ENCODE measurements around the gene ARHGAP42. TPM values are rescaled to one million over a fixed set of nuclear protein-coding genes. Genes with fewer than 3 reads are reported as not detected.

Gene ARHGAP42
- total RNA-seq, 4 donors from 2014 or later = 5.1 to 10.6 (median 8.0) TPM

- no peaks in the 10 kb centered on the region for H3K36me3 ChIP-seq
- no peak for DNase-seq (ENCODE audit: extremely low spot score)
- no peak for TF ChIP-seq EP300 (IDR thresholded peaks at IDR 0.05)
- no peak overlapping the region for H3K27ac ChIP-seq (replicated peaks in 1 of 4)
- intact Hi-C loops (cut with DNase I) = no loop called here
- H3K9me3 ChIP-seq = no peaks in the 10 kb centered on the region
- H3K4me1 ChIP-seq = peaks cover 0 to 12% (median 7%) of the 10 kb centered on the region in 4 donors
- H3K27me3 ChIP-seq = no peaks in the 10 kb centered on the region
- 42% methylated on average over 3 of the region's 3 CpGs for WGBS
- H3K4me3 ChIP-seq = no peak overlapping the region
These were observed 14.5 kb upstream of the ARHGAP42 start for GRCh38 chr11:100672498-100673033.

GRCh38 chr11:100673063-100673462 is 14.0 kb upstream of the ARHGAP42 start:
- DNase-seq (ENCODE audit: extremely low spot score) = no peak
- WGBS = 52% methylated on average over 1 of the region's 1 CpG
- Histone ChIP-seq H3K4me3 (no peak overlapping the region), H3K36me3 (no peaks in the 10 kb centered on the region), H3K27ac (replicated peaks in 1 of 4) (no peak overlapping the region), H3K9me3 (no peaks in the 10 kb centered on the region), H3K27me3 (no peaks in the 10 kb centered on the region), H3K4me1 (peaks cover 0 to 12% (median 7%) of the 10 kb centered on the region in 4 donors)
- no peak for TF ChIP-seq EP300 (IDR thresholded peaks at IDR 0.05)
- TF ChIP-seq POLR2AphosphoS5 (IDR thresholded peaks at IDR 0.05) = no peak
- no peak for TF ChIP-seq CTCF (IDR thresholded peaks at IDR 0.05)
- no peak for TF ChIP-seq POLR2A (IDR thresholded peaks at IDR 0.05; ENCODE audit: low read depth)
- intact Hi-C loops (cut with DNase I) = no loop called here

- 90% methylated on average over 7 of the region's 7 CpGs for WGBS
- H3K9me3 ChIP-seq = no peaks in the 10 kb centered on the region
- no peaks in the 10 kb centered on the region for H3K27me3 ChIP-seq
- no peak overlapping the region for H3K4me3 ChIP-seq
- peaks cover 0 to 12% (median 7%) of the 10 kb centered on the region in 4 donors for H3K4me1 ChIP-seq
- no peaks in the 10 kb centered on the region for H3K36me3 ChIP-seq
- no peak for DNase-seq (ENCODE audit: extremely low spot score)
- H3K27ac ChIP-seq (replicated peaks in 1 of 4) = no peak overlapping the region
- no peak for TF ChIP-seq CTCF (IDR thresholded peaks at IDR 0.05)
- TF ChIP-seq EP300 (IDR thresholded peaks at IDR 0.05) = no peak
- TF ChIP-seq POLR2A (IDR thresholded peaks at IDR 0.05; ENCODE audit: low read depth) = no peak
- no peak for TF ChIP-seq POLR2AphosphoS5 (IDR thresholded peaks at IDR 0.05)
- intact Hi-C loops (cut with DNase I) = no loop called here
These were observed 12.9 kb upstream of the ARHGAP42 start for GRCh38 chr11:100674212-100674611.

GRCh38 chr11:100675115-100675650 is 11.9 kb upstream of the ARHGAP42 start:
- DNase-seq (ENCODE audit: extremely low spot score) = no peak
- no peaks in the 10 kb centered on the region for H3K36me3 ChIP-seq
- H3K4me1 ChIP-seq = peaks cover 0 to 12% (median 7%) of the 10 kb centered on the region in 4 donors
- no peak overlapping the region for H3K4me3 ChIP-seq
- no peaks in the 10 kb centered on the region for H3K9me3 ChIP-seq
- 89% methylated on average over 4 of the region's 4 CpGs for WGBS
- H3K27me3 ChIP-seq = no peaks in the 10 kb centered on the region
- intact Hi-C loops (cut with DNase I) = no loop called here
- no peak overlapping the region for H3K27ac ChIP-seq (replicated peaks in 1 of 4)
- TF ChIP-seq EP300 (IDR thresholded peaks at IDR 0.05) = no peak
- TF ChIP-seq CTCF (IDR thresholded peaks at IDR 0.05) = no peak
- no peak for TF ChIP-seq POLR2AphosphoS5 (IDR thresholded peaks at IDR 0.05)
- TF ChIP-seq POLR2A (IDR thresholded peaks at IDR 0.05; ENCODE audit: low read depth) = no peak

GRCh38 chr11:100676901-100677300 is 10.2 kb upstream of the ARHGAP42 start:
- no peak for DNase-seq (ENCODE audit: extremely low spot score)
- no peak overlapping the region for H3K27ac ChIP-seq (replicated peaks in 1 of 4)
- no peaks in the 10 kb centered on the region for H3K27me3 ChIP-seq
- WGBS = 94% methylated on average over 4 of the region's 4 CpGs
- H3K36me3 ChIP-seq = no peaks in the 10 kb centered on the region
- intact Hi-C loops (cut with DNase I) = no loop called here
- TF ChIP-seq POLR2AphosphoS5 (IDR thresholded peaks at IDR 0.05) (no peak), EP300 (IDR thresholded peaks at IDR 0.05) (no peak), POLR2A (IDR thresholded peaks at IDR 0.05; ENCODE audit: low read depth) (no peak), CTCF (IDR thresholded peaks at IDR 0.05) (no peak)
- no peaks in the 10 kb centered on the region for H3K9me3 ChIP-seq
- peaks cover 0 to 12% (median 7%) of the 10 kb centered on the region in 4 donors for H3K4me1 ChIP-seq
- H3K4me3 ChIP-seq = no peak overlapping the region
